GM12872 (cell line): ENCODE results near the gene MYH10.

Source experiments
- TF ChIP-seq, protein P1 (sequence below): IDR thresholded peaks from 3 replicates; pipeline ENCODE4 v1.5.1; 2011; ENCODE audit warnings: low read depth, mild to moderate bottlenecking, low read length, moderate library complexity; ENCODE audit not compliant: insufficient read depth

Gene MYH10

DNA sequence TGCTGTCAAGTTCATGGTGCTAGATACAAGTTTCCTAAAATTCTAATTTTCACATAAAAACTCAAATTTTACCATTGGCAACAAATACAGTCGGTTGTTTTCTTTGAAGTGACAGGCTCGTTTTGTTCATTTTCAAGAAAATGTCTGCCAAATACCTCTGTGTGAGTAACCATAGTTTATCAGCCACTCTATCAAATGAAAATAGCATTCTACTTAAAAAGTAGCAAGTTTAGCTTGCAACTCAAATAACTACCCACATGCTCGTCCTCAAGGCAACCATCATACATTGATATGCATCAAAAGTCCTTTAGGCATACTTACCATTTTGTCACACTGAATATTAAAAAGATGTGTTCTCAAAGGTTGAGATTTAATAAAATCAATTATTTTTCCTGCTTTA lies 11.7 kb downstream of the MYH10 start:
- TF ChIP-seq, protein P1, sequence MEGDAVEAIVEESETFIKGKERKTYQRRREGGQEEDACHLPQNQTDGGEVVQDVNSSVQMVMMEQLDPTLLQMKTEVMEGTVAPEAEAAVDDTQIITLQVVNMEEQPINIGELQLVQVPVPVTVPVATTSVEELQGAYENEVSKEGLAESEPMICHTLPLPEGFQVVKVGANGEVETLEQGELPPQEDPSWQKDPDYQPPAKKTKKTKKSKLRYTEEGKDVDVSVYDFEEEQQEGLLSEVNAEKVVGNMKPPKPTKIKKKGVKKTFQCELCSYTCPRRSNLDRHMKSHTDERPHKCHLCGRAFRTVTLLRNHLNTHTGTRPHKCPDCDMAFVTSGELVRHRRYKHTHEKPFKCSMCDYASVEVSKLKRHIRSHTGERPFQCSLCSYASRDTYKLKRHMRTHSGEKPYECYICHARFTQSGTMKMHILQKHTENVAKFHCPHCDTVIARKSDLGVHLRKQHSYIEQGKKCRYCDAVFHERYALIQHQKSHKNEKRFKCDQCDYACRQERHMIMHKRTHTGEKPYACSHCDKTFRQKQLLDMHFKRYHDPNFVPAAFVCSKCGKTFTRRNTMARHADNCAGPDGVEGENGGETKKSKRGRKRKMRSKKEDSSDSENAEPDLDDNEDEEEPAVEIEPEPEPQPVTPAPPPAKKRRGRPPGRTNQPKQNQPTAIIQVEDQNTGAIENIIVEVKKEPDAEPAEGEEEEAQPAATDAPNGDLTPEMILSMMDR: no peak

DNA sequence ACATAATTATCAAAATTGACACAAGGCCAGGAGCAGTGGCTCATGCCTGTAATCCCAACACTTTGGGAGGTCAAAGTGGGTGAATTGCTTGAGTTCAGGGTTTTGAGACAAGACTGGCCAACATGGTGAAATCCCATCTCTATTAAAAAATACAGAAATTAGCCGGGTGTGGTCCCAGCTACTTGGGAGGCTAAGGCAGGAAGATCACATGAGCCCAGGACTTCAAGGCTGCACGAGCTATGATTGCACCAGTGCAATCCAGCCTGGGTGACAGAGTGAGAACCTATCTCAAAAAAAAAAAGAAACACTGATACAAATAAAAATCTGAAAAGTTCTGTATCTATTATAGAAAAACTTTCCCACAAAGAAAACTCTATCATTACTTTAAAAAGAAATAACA lies 15.5 kb downstream of the MYH10 start:
- TF ChIP-seq, protein P1: no peak

DNA sequence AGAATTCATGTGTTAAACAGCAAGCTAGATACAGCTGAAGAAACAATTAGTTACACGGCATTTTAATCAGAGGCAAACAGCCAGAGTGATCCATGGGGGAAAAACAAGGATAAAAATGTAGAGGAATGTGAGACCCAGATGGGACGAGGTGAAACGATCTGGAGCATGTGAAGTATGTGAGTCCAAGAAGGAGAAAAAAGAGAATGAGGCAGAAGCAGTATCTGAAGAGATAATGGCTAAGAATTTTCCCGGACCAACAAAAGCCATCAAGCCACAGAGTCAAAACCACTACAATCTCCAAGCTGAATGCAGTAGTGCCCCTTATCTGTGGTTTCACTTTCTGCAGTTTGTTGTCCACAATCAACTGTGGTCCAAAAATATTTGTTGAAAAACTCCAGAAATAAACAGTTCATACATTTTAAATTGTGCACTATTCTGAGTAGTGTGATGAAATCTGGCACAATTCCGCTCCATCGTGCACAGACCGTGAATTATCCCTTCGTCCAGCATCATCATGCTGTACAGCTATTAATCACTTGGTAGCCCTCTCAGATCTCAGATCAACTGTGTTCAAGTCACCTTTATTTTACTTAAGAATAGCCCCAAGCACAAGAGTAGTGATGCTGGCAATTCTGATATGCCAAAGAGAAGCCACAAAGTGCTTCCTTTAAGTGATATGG lies 18.8 kb downstream of the MYH10 start:
- TF ChIP-seq, protein P1: no peak

DNA sequence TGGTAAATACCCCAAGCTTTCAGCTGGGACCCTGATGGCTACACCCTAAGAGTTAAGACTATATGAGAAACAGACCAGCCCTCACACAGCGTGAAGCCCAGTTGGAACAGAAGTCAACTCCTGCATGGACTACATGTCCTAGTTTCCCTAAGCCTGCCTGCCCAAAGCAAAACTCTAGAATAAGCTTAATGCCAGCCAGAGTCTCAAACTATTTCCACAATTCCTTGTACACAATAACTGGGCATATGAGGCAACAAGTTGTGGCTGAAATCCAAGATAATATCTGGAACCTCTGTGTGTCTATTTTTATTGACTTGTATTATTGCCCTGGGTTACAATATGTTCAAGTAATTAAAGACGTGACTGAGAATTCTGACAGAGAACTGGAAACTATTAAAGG lies 19.4 kb downstream of the MYH10 start:
- TF ChIP-seq, protein P1: no peak

DNA sequence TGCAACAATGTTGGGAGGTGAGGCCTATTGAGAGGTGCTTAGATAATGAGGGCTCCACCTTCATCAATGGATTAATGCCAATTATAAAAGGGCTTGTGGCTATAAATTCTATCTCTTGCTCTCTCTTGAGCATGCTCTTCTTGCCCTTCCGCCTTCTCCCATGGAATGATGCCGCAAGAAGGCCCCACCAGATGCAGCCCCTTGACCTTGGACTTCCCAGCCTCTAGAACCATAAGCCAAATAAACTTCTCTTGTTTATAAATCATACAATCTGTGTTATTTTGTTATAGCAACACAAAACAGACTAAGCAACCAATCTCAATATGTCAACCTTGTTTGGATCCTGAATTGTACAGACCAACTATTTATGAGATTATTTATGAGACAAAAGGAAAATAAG lies 20.0 kb downstream of the MYH10 start:
- TF ChIP-seq, protein P1: no peak

DNA sequence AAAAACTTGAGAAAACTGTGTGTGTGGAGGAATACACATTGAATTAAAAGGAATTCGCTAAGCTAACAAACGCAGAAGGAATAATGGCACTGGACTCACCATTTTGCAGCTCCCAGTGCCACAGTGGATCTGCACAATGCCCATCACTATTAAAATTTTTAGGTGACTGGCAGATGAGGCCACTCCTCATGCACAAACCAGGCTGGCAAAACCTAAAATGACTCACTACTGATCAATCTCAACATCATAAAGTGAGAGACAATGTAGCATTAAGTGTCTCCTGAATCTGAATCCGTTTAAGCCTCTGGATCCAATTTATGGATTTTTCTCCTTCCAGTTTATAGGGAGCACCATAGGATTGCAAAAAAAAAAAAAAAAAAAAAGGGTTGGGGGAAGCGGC lies 20.6 kb downstream of the MYH10 start:
- TF ChIP-seq, protein P1: no peak

DNA sequence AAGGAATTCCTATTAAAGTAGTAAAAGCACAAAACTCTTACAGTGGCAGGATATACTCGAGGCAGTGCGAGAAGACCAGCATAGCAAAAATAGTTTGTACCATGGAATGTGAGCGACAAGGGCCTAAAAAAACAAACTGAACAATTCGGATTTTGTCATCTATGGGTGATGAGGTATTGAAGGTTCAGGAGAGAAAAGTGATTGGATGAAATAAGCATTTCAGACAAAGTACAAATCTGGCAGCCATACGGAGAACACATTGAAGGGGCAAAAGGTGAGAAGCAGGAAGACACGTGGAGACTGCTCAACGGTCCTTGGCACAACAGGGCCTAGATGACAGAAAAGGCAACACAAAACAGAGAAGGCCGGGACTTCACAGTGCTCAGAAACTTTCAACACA lies 22.5 kb downstream of the MYH10 start:
- TF ChIP-seq, protein P1: no peak
